ENCODE data around the gene GULP1.

DNA sequence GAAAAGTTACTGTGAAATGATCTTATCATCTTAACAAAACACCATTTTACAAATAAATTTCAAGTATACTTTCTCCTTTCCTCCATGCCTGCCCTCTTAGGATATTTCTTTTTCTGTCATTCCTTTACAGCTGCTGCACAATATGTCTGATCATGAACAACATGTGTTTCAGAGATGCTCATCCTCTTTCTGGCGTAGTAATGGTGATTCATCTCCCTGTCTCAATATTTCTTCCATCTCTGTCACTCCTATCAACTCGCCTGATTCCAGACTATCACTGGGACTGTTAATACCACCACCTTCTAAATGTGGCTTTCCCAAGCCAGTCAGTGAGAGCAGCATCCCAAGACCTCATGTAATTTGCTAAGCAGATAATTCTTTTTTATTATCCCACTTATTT lies 290.5 kb downstream of the GULP1 start:
- no peak for TF ChIP-seq CTCF (IDR thresholded peaks at IDR 0.05)
- TF ChIP-seq POLR2A (IDR thresholded peaks at IDR 0.05) = no peak
